Activated T-helper 2 cell treated with anti-CD3 and anti-CD28 coated beads, Interferon-gamma antibody, Interleukin-2, Interleukin-4, amounts not matched to agents 10 μg/mL and 5 μg/mL and 100 μg/mL, durations not matched to agents 14 hours and 24 hours and 36 hours (primary cell): ENCODE measurements around the gene RRBP1. TPM values are rescaled to one million over a fixed set of nuclear protein-coding genes. Genes with fewer than 3 reads are reported as not detected.

Experiments
- DNase-seq: peaks from one replicate; pipeline ENCODE4 v3.0.0; 2021; ENCODE audit warnings: low spot score
- H3K27ac Mint-ChIP-seq: one replicate; pipeline ENCODE4 v1.8.0; 2021; ENCODE audit warnings: mixed read lengths
- H3K27me3 Mint-ChIP-seq: one replicate; pipeline ENCODE4 v1.8.0; 2021; ENCODE audit warnings: low read depth, mixed read lengths
- H3K36me3 Mint-ChIP-seq: one replicate; pipeline ENCODE4 v1.8.0; 2021; ENCODE audit warnings: low read depth, mixed read lengths
- H3K4me1 Mint-ChIP-seq: one replicate; pipeline ENCODE4 v1.8.0; 2021; ENCODE audit warnings: low read depth, mixed read lengths
- H3K4me3 Mint-ChIP-seq: one replicate; pipeline ENCODE4 v1.8.0; 2021; ENCODE audit warnings: low read depth, mild to moderate bottlenecking, moderate library complexity, mixed read lengths
- H3K9me3 Mint-ChIP-seq: one replicate; pipeline ENCODE4 v1.8.0; 2021; ENCODE audit warnings: mixed read lengths
- intact Hi-C: fragments of 100-400 bp; cut with micrococcal nuclease; formaldehyde crosslinking; loops from one replicate; pipeline ENCODE4 v1.15.1; 2023
- total RNA-seq: library from RNA; stranded (reverse); gene quantifications from 2 replicates; pipeline ENCODE4 v1.2.3, GENCODE V29; 2022

The RRBP1 gene
- total RNA-seq, 1 donor from 2014 or later: 73.6 TPM

DNA sequence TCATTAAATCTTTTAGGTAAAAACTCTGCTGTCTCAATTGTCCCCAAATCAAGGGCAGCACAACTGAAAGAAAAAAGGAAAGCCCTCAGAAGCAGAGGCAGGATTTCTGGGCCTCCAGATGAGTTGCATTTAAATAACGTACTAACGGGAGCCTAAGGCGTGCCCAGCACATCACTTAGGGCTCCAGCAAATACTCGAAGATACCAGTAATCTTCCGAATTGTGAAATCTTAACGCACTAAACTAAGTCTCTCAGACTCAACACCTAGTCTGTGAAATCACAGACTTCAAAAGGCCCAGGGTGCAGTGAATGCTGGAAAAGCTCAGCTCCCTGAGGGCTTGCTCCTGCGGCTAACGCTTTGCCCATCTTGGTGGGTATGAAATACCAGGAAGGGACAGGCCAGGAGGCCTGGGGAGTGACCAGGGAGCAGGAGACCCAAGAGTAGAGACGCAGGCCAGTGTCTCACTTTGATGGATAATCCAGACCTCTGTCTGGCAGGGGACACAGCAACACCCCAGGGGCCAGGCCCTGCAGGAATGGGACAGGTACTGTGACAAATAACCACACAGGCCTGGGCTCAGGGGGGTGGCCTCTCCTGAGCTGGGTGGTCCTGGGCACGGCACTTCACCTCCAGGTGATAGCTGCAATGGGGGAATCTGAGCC is 36.4 kb downstream of the RRBP1 start:
- H3K4me3 Mint-ChIP-seq: no peak overlapping the region
- H3K27ac Mint-ChIP-seq: no peak overlapping the region
- no peaks in the 10 kb centered on the region for H3K36me3 Mint-ChIP-seq
- no peak for DNase-seq
- no peaks in the 10 kb centered on the region for H3K27me3 Mint-ChIP-seq
- H3K4me1 Mint-ChIP-seq: peaks cover 8% of the 10 kb centered on the region
- no peaks in the 10 kb centered on the region for H3K9me3 Mint-ChIP-seq
- intact Hi-C loops: no loop called here

GRCh38 chr20:17645010-17645409 is 37.0 kb downstream of the RRBP1 start:
- intact Hi-C loops: no loop called here

GRCh38 chr20:17644451-17644850 is 37.6 kb downstream of the RRBP1 start:
- no peak overlapping the region for H3K27ac Mint-ChIP-seq
- H3K27me3 Mint-ChIP-seq: no peaks in the 10 kb centered on the region
- no peak overlapping the region for H3K4me3 Mint-ChIP-seq
- no peaks in the 10 kb centered on the region for H3K9me3 Mint-ChIP-seq
- peaks cover 5% of the 10 kb centered on the region for H3K36me3 Mint-ChIP-seq
- no peak for DNase-seq
- H3K4me1 Mint-ChIP-seq: peaks cover 8% of the 10 kb centered on the region
- intact Hi-C loops: no loop called here

More at GRCh38 chr20:17645010-17645409, 37.0 kb downstream of the RRBP1 start:
- no peak overlapping the region for H3K4me3 Mint-ChIP-seq
- peaks cover 4% of the 10 kb centered on the region for H3K36me3 Mint-ChIP-seq
- no peak for DNase-seq
- H3K27ac Mint-ChIP-seq: no peak overlapping the region
- H3K9me3 Mint-ChIP-seq: no peaks in the 10 kb centered on the region
- peaks cover 8% of the 10 kb centered on the region for H3K4me1 Mint-ChIP-seq
- no peaks in the 10 kb centered on the region for H3K27me3 Mint-ChIP-seq

GRCh38 chr20:17643531-17644188 is 38.4 kb downstream of the RRBP1 start:
- no peaks in the 10 kb centered on the region for H3K9me3 Mint-ChIP-seq
- no peak overlapping the region for H3K27ac Mint-ChIP-seq
- no peaks in the 10 kb centered on the region for H3K27me3 Mint-ChIP-seq
- no peak overlapping the region for H3K4me3 Mint-ChIP-seq
- intact Hi-C loops: no loop called here
- DNase-seq: no peak
- H3K4me1 Mint-ChIP-seq: peaks cover 7% of the 10 kb centered on the region
- peaks cover 5% of the 10 kb centered on the region for H3K36me3 Mint-ChIP-seq

- Mint-ChIP-seq H3K4me3 (no peak overlapping the region), H3K9me3 (no peaks in the 10 kb centered on the region), H3K27ac (no peak overlapping the region), H3K27me3 (no peaks in the 10 kb centered on the region), H3K36me3 (peaks cover 5% of the 10 kb centered on the region), H3K4me1 (peaks cover 7% of the 10 kb centered on the region)
- no peak for DNase-seq
- intact Hi-C loops: no loop called here
These were observed 39.4 kb downstream of the RRBP1 start for GRCh38 chr20:17642404-17643269.

DNA sequence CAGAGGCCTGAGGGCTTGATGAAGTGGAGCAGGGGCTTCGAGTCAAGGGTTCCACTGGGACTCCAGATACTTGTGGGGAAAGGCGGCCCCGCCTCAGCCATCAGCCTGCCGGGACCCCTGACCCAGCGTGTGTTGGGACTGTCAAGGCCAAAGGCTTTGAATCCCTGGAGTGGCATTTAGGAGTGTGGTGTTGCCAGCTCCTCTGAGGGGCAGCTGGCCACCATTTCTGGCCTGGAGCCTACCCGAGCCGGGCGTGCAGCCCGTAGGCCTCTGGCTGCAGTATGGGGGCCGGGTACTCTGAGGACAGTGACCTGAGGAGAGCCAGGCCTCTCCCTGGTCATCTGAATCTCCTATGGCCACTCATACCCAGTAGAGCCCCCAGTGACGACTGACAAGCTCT is 40.0 kb downstream of the RRBP1 start:
- DNase-seq: no peak
- H3K9me3 Mint-ChIP-seq: no peaks in the 10 kb centered on the region
- peaks cover 6% of the 10 kb centered on the region for H3K4me1 Mint-ChIP-seq
- intact Hi-C loops: no loop called here
- H3K27me3 Mint-ChIP-seq: no peaks in the 10 kb centered on the region
- no peak overlapping the region for H3K27ac Mint-ChIP-seq
- peaks cover 5% of the 10 kb centered on the region for H3K36me3 Mint-ChIP-seq
- H3K4me3 Mint-ChIP-seq: no peak overlapping the region

DNA sequence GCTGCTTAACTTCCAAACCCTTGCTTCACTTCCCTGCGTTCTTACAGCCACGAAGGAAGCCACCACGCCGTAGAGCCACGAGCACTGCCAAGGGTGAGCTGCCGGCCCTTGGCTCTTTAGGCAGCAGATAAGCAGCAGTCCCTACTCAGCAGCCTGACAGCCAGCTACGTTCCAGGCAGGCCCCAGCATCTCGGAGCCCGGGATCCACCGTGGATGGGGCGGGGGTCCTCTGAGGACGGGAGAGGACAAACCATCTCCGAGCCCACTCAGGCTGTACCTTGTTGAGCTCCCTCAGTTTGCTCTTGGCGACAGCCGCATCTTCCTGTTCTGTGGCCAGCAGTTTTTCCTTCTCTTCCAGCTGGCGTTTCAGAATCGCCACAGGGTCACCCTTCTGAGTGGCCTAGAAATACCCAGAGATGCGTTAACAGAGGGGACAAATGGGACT is 40.5 kb downstream of the RRBP1 start:
- DNase-seq: no peak
- Mint-ChIP-seq H3K36me3 (peaks cover 5% of the 10 kb centered on the region), H3K9me3 (no peaks in the 10 kb centered on the region), H3K4me3 (no peak overlapping the region), H3K27ac (no peak overlapping the region), H3K27me3 (no peaks in the 10 kb centered on the region), H3K4me1 (peaks cover 2% of the 10 kb centered on the region)
- intact Hi-C loops: no loop called here

DNA sequence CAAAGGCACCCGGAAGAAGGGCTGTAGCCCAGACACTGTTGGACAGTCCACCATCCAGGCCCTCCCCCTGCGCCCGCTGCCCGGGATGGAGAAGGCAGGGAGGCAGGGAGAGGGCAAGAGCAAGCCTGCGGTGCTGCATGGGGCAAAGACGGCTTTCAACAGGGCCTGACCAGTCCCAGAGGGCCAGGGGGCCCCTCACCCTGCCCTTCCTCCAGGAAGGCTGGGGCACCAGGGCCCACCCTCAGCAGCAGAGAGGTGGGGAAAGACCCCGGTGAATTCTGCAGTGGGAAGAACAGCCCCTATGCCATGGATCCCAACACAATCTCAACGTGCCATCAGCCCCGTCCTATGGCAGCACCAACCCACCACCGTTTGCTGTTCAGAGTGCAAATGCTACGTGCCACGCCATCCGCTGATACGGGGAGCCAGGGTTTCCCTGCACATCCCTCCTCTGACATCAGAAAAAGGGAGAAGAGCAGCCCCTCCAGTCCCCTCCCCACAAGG is 41.1 kb downstream of the RRBP1 start:
- Mint-ChIP-seq H3K27ac (no peak overlapping the region), H3K27me3 (no peaks in the 10 kb centered on the region), H3K36me3 (peaks cover 9% of the 10 kb centered on the region), H3K9me3 (no peaks in the 10 kb centered on the region), H3K4me1 (no peaks in the 10 kb centered on the region), H3K4me3 (no peak overlapping the region)
- DNase-seq: no peak
- intact Hi-C loops: no loop called here

- Mint-ChIP-seq H3K4me1 (no peaks in the 10 kb centered on the region), H3K9me3 (no peaks in the 10 kb centered on the region), H3K27me3 (no peaks in the 10 kb centered on the region), H3K27ac (no peak overlapping the region), H3K4me3 (no peak overlapping the region), H3K36me3 (peaks cover 12% of the 10 kb centered on the region)
- no peak for DNase-seq
- intact Hi-C loops: no loop called here
These were observed 41.7 kb downstream of the RRBP1 start for GRCh38 chr20:17640146-17640874.

DNA sequence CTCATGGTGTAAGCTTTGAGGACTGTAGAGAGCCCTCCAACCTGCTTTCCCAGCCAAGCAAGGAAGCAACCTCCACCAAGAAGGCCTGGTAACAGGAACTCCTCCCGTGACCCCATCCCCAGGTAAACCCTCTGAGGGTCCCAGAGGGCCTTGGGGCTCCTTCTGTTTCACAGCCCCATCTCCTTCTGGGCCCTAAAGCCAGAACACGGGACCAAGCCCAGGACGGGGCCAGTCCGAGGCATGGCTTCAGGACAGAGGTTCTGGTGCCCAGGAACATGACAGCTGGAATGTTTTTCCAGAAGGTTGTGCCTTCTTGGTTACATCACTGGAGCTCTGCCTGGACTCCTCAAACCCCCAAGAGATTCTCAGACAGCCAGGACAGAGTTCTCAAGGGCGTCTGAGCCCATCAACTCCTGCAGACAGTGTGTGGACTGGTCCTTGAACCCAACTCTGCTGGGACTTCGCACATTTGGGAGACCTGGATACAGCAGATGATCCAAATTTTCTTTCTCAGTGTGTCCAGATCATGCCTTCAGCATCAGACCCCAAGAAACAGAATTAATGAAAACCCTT is 43.1 kb downstream of the RRBP1 start:
- H3K27ac Mint-ChIP-seq: no peak overlapping the region
- H3K4me3 Mint-ChIP-seq: no peak overlapping the region
- H3K4me1 Mint-ChIP-seq: no peaks in the 10 kb centered on the region
- DNase-seq: no peak
- peaks cover 15% of the 10 kb centered on the region for H3K36me3 Mint-ChIP-seq
- no peaks in the 10 kb centered on the region for H3K27me3 Mint-ChIP-seq
- intact Hi-C loops: no loop called here
- no peaks in the 10 kb centered on the region for H3K9me3 Mint-ChIP-seq

GRCh38 chr20:17637985-17638640 is 43.9 kb downstream of the RRBP1 start:
- DNase-seq: no peak
- H3K4me3 Mint-ChIP-seq: no peak overlapping the region

DNA sequence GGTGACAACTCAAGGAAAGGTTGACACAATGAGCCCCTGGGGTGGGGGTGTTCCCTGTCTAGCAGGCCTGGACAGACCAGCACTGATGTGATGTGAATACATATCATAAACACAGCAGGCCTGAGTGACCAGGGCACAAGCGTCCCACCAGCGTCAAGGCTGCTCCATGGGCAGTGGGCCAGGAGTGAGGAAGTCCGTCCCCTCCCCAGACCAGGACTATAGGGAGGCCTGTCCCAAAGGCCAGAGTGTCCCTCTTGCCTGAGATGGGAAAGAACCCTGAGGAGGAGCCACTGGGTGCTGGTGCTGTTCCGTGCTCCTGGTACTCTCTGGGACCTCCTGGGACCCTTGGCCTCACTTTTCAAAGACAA is 44.6 kb downstream of the RRBP1 start:
- intact Hi-C loops: no loop called here
- Mint-ChIP-seq H3K9me3 (no peaks in the 10 kb centered on the region), H3K4me1 (no peaks in the 10 kb centered on the region), H3K27me3 (no peaks in the 10 kb centered on the region), H3K4me3 (no peak overlapping the region), H3K27ac (no peak overlapping the region), H3K36me3 (peaks cover 22% of the 10 kb centered on the region)
- DNase-seq: no peak

More at GRCh38 chr20:17637985-17638640, 43.9 kb downstream of the RRBP1 start:
- no peaks in the 10 kb centered on the region for H3K27me3 Mint-ChIP-seq
- no peaks in the 10 kb centered on the region for H3K4me1 Mint-ChIP-seq
- H3K9me3 Mint-ChIP-seq: no peaks in the 10 kb centered on the region
- intact Hi-C loops: no loop called here
- H3K36me3 Mint-ChIP-seq: peaks cover 20% of the 10 kb centered on the region
- no peak overlapping the region for H3K27ac Mint-ChIP-seq
